DOHH2 (cell line): ENCODE results near the gene GTF3A.

Experiments
- CTCF ChIP-seq: fragments of 200-600 bp; sonication (generic); IDR thresholded peaks from one replicate; pipeline ENCODE4 v1.5.1; 2014; ENCODE audit warnings: antibody characterized with exemption, mild to moderate bottlenecking, low read depth, low read length; ENCODE audit not compliant: poor library complexity, severe bottlenecking
- EZH2phosphoT487 ChIP-seq: fragments of 200-600 bp; sonication (generic); IDR thresholded peaks from 2 replicates; pipeline ENCODE4 v1.6.1; 2017; ENCODE audit warnings: borderline replicate concordance, mild to moderate bottlenecking, antibody characterized with exemption, low read length, moderate library complexity, mixed read lengths

GRCh38 chr13:27425918-27426630 is 1.7 kb downstream of the GTF3A start:
- TF ChIP-seq CTCF (peak; percentile 72), EZH2phosphoT487 (no peak)
